ENCODE results near the gene ASZ1.
"Not testable (repeated sequence)": the region's sequence is repeated elsewhere in the genome, so short reads cannot be mapped to it uniquely, and the experiment has no call there.

ASZ1 gene

GRCh38 chr7:117444646-117445045, 17.4 kb upstream of the ASZ1 start:
- H3K4me2 ChIP-seq (ENCODE audit: low read length) = no peak overlapping the region
- no peaks in the 10 kb centered on the region for H3K36me3 ChIP-seq (ENCODE audit: insufficient read depth, low read length)
- H3K27me3 ChIP-seq (ENCODE audit: control insufficient read depth, insufficient read depth, low read length) = no peaks in the 10 kb centered on the region
- H3K9me3 ChIP-seq (replicated peaks; ENCODE audit: low read length) = no peaks in the 10 kb centered on the region
- H3K4me1 ChIP-seq (ENCODE audit: control insufficient read depth, insufficient read depth, low read length) = no peaks in the 10 kb centered on the region
- H3K9ac ChIP-seq (ENCODE audit: low read depth, low read length) = no peak overlapping the region
- H3K4me3 ChIP-seq (ENCODE audit: low read length) = no peak overlapping the region

GRCh38 chr7:117435475-117436043, 8.3 kb upstream of the ASZ1 start:
- Histone ChIP-seq H3K36me3 (ENCODE audit: insufficient read depth, low read length) (no peaks in the 10 kb centered on the region), H3K4me1 (ENCODE audit: control insufficient read depth, insufficient read depth, low read length) (no peaks in the 10 kb centered on the region), H3K9me3 (replicated peaks; ENCODE audit: low read length) (no peaks in the 10 kb centered on the region), H3K27me3 (ENCODE audit: control insufficient read depth, insufficient read depth, low read length) (no peaks in the 10 kb centered on the region), H3K9ac (ENCODE audit: low read depth, low read length) (no peak overlapping the region), H3K4me2 (ENCODE audit: low read length) (no peak overlapping the region), H3K4me3 (ENCODE audit: low read length) (no peak overlapping the region)

GRCh38 chr7:117424090-117424829, 3.0 kb downstream of the ASZ1 start:
- Histone ChIP-seq H3K9me3 (replicated peaks; ENCODE audit: low read length) (no peaks in the 10 kb centered on the region), H3K4me3 (ENCODE audit: low read length) (no peak overlapping the region), H3K4me2 (ENCODE audit: low read length) (no peak overlapping the region), H3K36me3 (ENCODE audit: insufficient read depth, low read length) (no peaks in the 10 kb centered on the region), H3K27me3 (ENCODE audit: control insufficient read depth, insufficient read depth, low read length) (peaks cover 7% of the 10 kb centered on the region), H3K9ac (ENCODE audit: low read depth, low read length) (no peak overlapping the region), H3K4me1 (ENCODE audit: control insufficient read depth, insufficient read depth, low read length) (no peaks in the 10 kb centered on the region)

- not testable (repeated sequence) for H3K9me3 ChIP-seq (replicated peaks; ENCODE audit: low read length); H3K4me1 ChIP-seq (ENCODE audit: control insufficient read depth, insufficient read depth, low read length); H3K4me3 ChIP-seq (ENCODE audit: low read length); H3K9ac ChIP-seq (ENCODE audit: low read depth, low read length); H3K36me3 ChIP-seq (ENCODE audit: insufficient read depth, low read length); H3K27me3 ChIP-seq (ENCODE audit: control insufficient read depth, insufficient read depth, low read length); H3K4me2 ChIP-seq (ENCODE audit: low read length)
These were observed 12.7 kb downstream of the ASZ1 start for GRCh38 chr7:117414591-117414990.

GRCh38 chr7:117412946-117413559, 14.2 kb downstream of the ASZ1 start:
- Histone ChIP-seq H3K27me3 (ENCODE audit: control insufficient read depth, insufficient read depth, low read length) (peaks cover 3% of the 10 kb centered on the region), H3K4me3 (ENCODE audit: low read length) (no peak overlapping the region), H3K9ac (ENCODE audit: low read depth, low read length) (no peak overlapping the region), H3K9me3 (replicated peaks; ENCODE audit: low read length) (no peaks in the 10 kb centered on the region), H3K36me3 (ENCODE audit: insufficient read depth, low read length) (no peaks in the 10 kb centered on the region), H3K4me1 (ENCODE audit: control insufficient read depth, insufficient read depth, low read length) (no peaks in the 10 kb centered on the region), H3K4me2 (ENCODE audit: low read length) (no peak overlapping the region)

- no peaks in the 10 kb centered on the region for H3K4me1 ChIP-seq (ENCODE audit: control insufficient read depth, insufficient read depth, low read length)
- H3K9ac ChIP-seq (ENCODE audit: low read depth, low read length) = no peak overlapping the region
- H3K4me2 ChIP-seq (ENCODE audit: low read length) = no peak overlapping the region
- H3K27me3 ChIP-seq (ENCODE audit: control insufficient read depth, insufficient read depth, low read length) = peaks cover under 1% of the 10 kb centered on the region
- H3K36me3 ChIP-seq (ENCODE audit: insufficient read depth, low read length) = no peaks in the 10 kb centered on the region
- no peak overlapping the region for H3K4me3 ChIP-seq (ENCODE audit: low read length)
- no peaks in the 10 kb centered on the region for H3K9me3 ChIP-seq (replicated peaks; ENCODE audit: low read length)
These were observed 14.9 kb downstream of the ASZ1 start for GRCh38 chr7:117412390-117412789.

GRCh38 chr7:117411539-117411938, 15.8 kb downstream of the ASZ1 start:
- Histone ChIP-seq H3K4me3 (ENCODE audit: low read length) (no peak overlapping the region), H3K27me3 (ENCODE audit: control insufficient read depth, insufficient read depth, low read length) (no peaks in the 10 kb centered on the region), H3K9ac (ENCODE audit: low read depth, low read length) (no peak overlapping the region), H3K36me3 (ENCODE audit: insufficient read depth, low read length) (no peaks in the 10 kb centered on the region), H3K4me1 (ENCODE audit: control insufficient read depth, insufficient read depth, low read length) (no peaks in the 10 kb centered on the region), H3K4me2 (ENCODE audit: low read length) (no peak overlapping the region), H3K9me3 (replicated peaks; ENCODE audit: low read length) (no peaks in the 10 kb centered on the region)

DNA sequence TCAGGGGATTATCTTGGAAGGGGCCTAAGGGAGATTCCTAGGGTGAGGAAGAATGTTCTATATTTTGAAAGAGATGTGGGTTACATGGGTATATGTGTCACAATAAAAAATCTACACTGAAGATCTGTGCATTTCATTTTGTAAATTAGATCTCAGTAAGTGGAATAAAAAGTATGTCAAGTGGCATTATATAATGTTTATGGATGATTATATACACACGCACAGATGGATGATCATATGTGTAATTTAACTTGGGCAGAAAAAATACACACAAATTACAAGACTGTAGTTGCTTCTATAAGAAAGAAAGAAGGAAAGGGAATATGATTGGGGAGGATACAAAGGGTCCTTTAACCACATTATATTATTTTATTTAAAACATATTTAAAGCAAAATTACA, 18.5 kb downstream of the ASZ1 start:
- no peak overlapping the region for H3K9ac ChIP-seq (ENCODE audit: low read depth, low read length)
- H3K27me3 ChIP-seq (ENCODE audit: control insufficient read depth, insufficient read depth, low read length) = no peaks in the 10 kb centered on the region
- no peak overlapping the region for H3K4me2 ChIP-seq (ENCODE audit: low read length)
- H3K36me3 ChIP-seq (ENCODE audit: insufficient read depth, low read length) = no peaks in the 10 kb centered on the region
- no peaks in the 10 kb centered on the region for H3K4me1 ChIP-seq (ENCODE audit: control insufficient read depth, insufficient read depth, low read length)
- H3K4me3 ChIP-seq (ENCODE audit: low read length) = no peak overlapping the region
- no peaks in the 10 kb centered on the region for H3K9me3 ChIP-seq (replicated peaks; ENCODE audit: low read length)

GRCh38 chr7:117405519-117405918, 21.8 kb downstream of the ASZ1 start:
- Histone ChIP-seq H3K4me2 (ENCODE audit: low read length) (no peak overlapping the region), H3K9me3 (replicated peaks; ENCODE audit: low read length) (no peaks in the 10 kb centered on the region), H3K9ac (ENCODE audit: low read depth, low read length) (no peak overlapping the region), H3K4me1 (ENCODE audit: control insufficient read depth, insufficient read depth, low read length) (no peaks in the 10 kb centered on the region), H3K36me3 (ENCODE audit: insufficient read depth, low read length) (no peaks in the 10 kb centered on the region), H3K4me3 (ENCODE audit: low read length) (no peak overlapping the region), H3K27me3 (ENCODE audit: control insufficient read depth, insufficient read depth, low read length) (peaks cover under 1% of the 10 kb centered on the region)

- H3K4me1 ChIP-seq (ENCODE audit: control insufficient read depth, insufficient read depth, low read length) = no peaks in the 10 kb centered on the region
- H3K9me3 ChIP-seq (replicated peaks; ENCODE audit: low read length) = no peaks in the 10 kb centered on the region
- no peak overlapping the region for H3K4me3 ChIP-seq (ENCODE audit: low read length)
- no peaks in the 10 kb centered on the region for H3K36me3 ChIP-seq (ENCODE audit: insufficient read depth, low read length)
- H3K9ac ChIP-seq (ENCODE audit: low read depth, low read length) = no peak overlapping the region
- H3K4me2 ChIP-seq (ENCODE audit: low read length) = no peak overlapping the region
- H3K27me3 ChIP-seq (ENCODE audit: control insufficient read depth, insufficient read depth, low read length) = peaks cover 4% of the 10 kb centered on the region
These were observed 23.6 kb downstream of the ASZ1 start for GRCh38 chr7:117403737-117404136.

DNA sequence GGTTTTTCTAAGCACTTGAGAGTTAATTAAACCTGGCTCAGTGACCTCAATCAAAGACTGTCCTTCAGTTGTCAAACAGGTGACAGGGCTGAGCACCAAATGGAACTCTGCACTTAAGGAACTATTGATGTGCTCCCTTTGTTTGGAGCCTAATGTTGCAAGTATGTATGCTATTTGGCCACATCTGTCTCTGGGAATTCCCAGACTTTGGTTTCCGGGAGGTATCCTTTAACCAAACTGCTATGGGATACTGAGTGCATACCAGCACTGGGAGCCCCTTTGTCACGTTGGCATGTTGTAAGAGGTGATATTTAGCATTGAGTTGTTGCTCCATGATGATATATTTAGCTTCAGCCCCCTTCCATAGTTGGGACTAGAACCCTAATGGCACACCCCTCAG, 25.2 kb downstream of the ASZ1 start:
- H3K36me3 ChIP-seq (ENCODE audit: insufficient read depth, low read length) = no peaks in the 10 kb centered on the region
- H3K27me3 ChIP-seq (ENCODE audit: control insufficient read depth, insufficient read depth, low read length) = peaks cover 9% of the 10 kb centered on the region
- no peak overlapping the region for H3K4me2 ChIP-seq (ENCODE audit: low read length)
- H3K9ac ChIP-seq (ENCODE audit: low read depth, low read length) = no peak overlapping the region
- no peaks in the 10 kb centered on the region for H3K9me3 ChIP-seq (replicated peaks; ENCODE audit: low read length)
- H3K4me1 ChIP-seq (ENCODE audit: control insufficient read depth, insufficient read depth, low read length) = no peaks in the 10 kb centered on the region
- H3K4me3 ChIP-seq (ENCODE audit: low read length) = no peak overlapping the region

Measured in skeletal muscle satellite cell (primary cell).